Naive thymus-derived CD4-positive, alpha-beta T cell (primary cell): ENCODE data around the gene TRIP6. TPM values are rescaled to one million over a fixed set of nuclear protein-coding genes. Genes with fewer than 3 reads are reported as not detected.

Experiments
- ATAC-seq: fragments of 150-1000 bp; cut with Tn5 transposase; 2 replicates; pipeline ENCODE4 v1.10.0; 2021; ENCODE audit warnings: mild to moderate bottlenecking, moderate library complexity
- CTCF ChIA-PET: fragments of 350-600 bp; sonication (Branson Sonifier 250); formaldehyde crosslinking; loops from one replicate; lab custom pipeline; 2021; ENCODE audit warnings: antibody characterized with exemption; lab: Charles Lee
- POLR2A ChIA-PET: fragments of 350-600 bp; sonication (Branson Sonifier 250); formaldehyde crosslinking; loops from one replicate; lab custom pipeline; 2021; ENCODE audit warnings: antibody characterized with exemption, inconsistent platforms; lab: Charles Lee
- DNase-seq, 9 donors: peaks; one replicate each; pipeline versions ENCODE4 v3.0.0 to v3.0.0-alpha.2; 2020 to 2022; ENCODE audit warnings: mixed read lengths in 1 of 9
- H3K27ac ChIP-seq: one replicate; pipeline ENCODE4 v1.7.0; 2013; ENCODE audit warnings: mild to moderate bottlenecking, low read depth, low read length, moderate library complexity
- H3K27me3 ChIP-seq, 2 donors: one replicate each; pipeline ENCODE4 v1.7.0; 2013; ENCODE audit warnings: low read length in 2 of 2, mild to moderate bottlenecking in 2 of 2, moderate library complexity in 2 of 2; ENCODE audit not compliant: control insufficient read depth in 2 of 2, insufficient read depth in 2 of 2
- H3K36me3 ChIP-seq, 3 experiments: 1 replicate in 2 of 3; 2 replicates in 1 of 3; pipeline ENCODE4 v1.7.0; 2013; ENCODE audit warnings: low read length in 3 of 3, mild to moderate bottlenecking in 3 of 3, moderate library complexity in 1 of 3; ENCODE audit not compliant: insufficient read depth in 3 of 3, control insufficient read depth in 2 of 3
- H3K4me1 ChIP-seq, 2 donors: one replicate each; pipeline ENCODE4 v1.7.0; 2013; ENCODE audit warnings: low read length in 2 of 2, mild to moderate bottlenecking in 2 of 2, moderate library complexity in 1 of 2; ENCODE audit not compliant: control insufficient read depth in 2 of 2, insufficient read depth in 2 of 2
- H3K4me3 ChIP-seq: 2 replicates; pipeline ENCODE4 v1.7.0; 2013; ENCODE audit warnings: mild to moderate bottlenecking, low read length
- H3K9me3 ChIP-seq, 3 experiments: 1 replicate in 2 of 3; 2 replicates in 1 of 3; pipeline ENCODE4 v1.7.0; 2013; ENCODE audit warnings: low read length in 3 of 3; ENCODE audit not compliant: control insufficient read depth in 2 of 3
- H3K27ac Mint-ChIP-seq, 9 donors: one replicate each; pipeline ENCODE4 v1.8.0; 2020 to 2022; ENCODE audit warnings: mixed read lengths in 9 of 9, mild to moderate bottlenecking in 8 of 9, moderate library complexity in 5 of 9, inconsistent platforms in 2 of 9
- H3K27me3 Mint-ChIP-seq, 5 donors: one replicate each; pipeline ENCODE4 v1.8.0; 2021 to 2022; ENCODE audit warnings: mixed read lengths in 5 of 5, mild to moderate bottlenecking in 1 of 5
- H3K36me3 Mint-ChIP-seq, 5 donors: one replicate each; pipeline ENCODE4 v1.8.0; 2020 to 2022; ENCODE audit warnings: mixed read lengths in 5 of 5, mild to moderate bottlenecking in 3 of 5, inconsistent platforms in 1 of 5
- H3K4me1 Mint-ChIP-seq, 7 donors: one replicate each; pipeline ENCODE4 v1.8.0; 2020 to 2022; ENCODE audit warnings: mixed read lengths in 7 of 7, mild to moderate bottlenecking in 3 of 7, inconsistent platforms in 1 of 7
- H3K4me3 Mint-ChIP-seq, 10 donors: one replicate each; pipeline ENCODE4 v1.8.0; 2020 to 2022; ENCODE audit warnings: mild to moderate bottlenecking in 10 of 10, mixed read lengths in 10 of 10, moderate library complexity in 6 of 10, inconsistent platforms in 2 of 10
- H3K9me3 Mint-ChIP-seq, 11 donors: one replicate each; pipeline ENCODE4 v1.8.0; 2020 to 2022; ENCODE audit warnings: mixed read lengths in 11 of 11, mild to moderate bottlenecking in 4 of 11, inconsistent platforms in 1 of 11, moderate library complexity in 1 of 11
- intact Hi-C, 2 donors: fragments of 100-400 bp; cut with micrococcal nuclease; formaldehyde crosslinking; loops; one replicate each; pipeline ENCODE4 v1.15.1; 2023
- polyA plus RNA-seq, 2 donors: library from polyadenylated mRNA; unstranded; fragments of 300-500 nt; fragmentation: Illumina TruSeq; gene quantifications; one replicate each; pipeline ENCODE4 v1.2.3, GENCODE V29; 2021
- total RNA-seq, 6 experiments: library from RNA in 5 of 6; stranded (reverse) in 5 of 6; gene quantifications; 1 replicate in 5 of 6; 2 replicates in 1 of 6; pipeline ENCODE4 v1.2.3 and lab custom pipeline; 2021 to 2026

The TRIP6 gene
- total and polyA plus RNA-seq, 7 experiments from 2014 or later = 3.4 to 28.1 (median 10.1) TPM

DNA sequence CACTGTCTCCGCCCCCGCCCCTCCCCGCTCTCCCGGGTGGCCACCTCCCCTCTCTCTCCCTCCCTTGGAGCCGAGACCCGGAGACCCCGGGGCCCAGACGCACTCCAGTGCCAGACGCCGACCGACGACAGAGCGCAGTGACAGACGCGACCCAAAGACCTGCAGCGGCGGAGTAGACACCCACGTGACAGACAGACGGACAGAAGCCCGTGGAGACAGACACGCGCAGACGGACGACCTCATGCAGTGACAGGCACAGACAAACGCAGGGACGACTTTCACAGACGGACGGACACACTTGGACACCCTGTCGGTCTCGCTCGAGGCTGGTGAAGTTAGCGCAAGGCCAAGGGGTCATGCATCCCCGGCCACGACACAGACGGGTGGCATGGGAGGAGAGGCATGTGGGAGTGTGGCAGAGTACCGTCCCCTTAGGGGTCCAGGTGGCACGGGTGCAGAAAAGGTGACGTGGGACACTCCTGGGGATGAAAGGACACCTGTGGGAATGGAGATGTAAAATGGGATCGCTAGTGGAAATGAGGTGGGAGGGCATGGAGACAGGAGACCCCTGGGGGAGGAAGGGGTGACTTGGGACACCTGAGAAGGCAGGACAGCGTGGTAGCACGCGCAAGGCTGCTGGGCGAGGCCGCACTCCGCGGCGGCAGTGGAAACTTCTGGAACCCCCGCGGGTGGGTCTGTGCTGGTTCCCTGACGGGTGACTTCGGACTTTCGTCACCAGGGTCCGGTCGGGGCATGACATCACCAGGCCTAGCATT lies 29.0 kb downstream of the TRIP6 start:
- no peaks in the 10 kb centered on the region for H3K36me3 Mint-ChIP-seq
- peak overlapping the region; percentile 81 to 95 (median 86) for H3K4me3 Mint-ChIP-seq
- no peak overlapping the region for H3K27ac ChIP-seq
- peaks cover 8 to 10% of the 10 kb centered on the region in 2 donors for H3K27me3 ChIP-seq
- no peaks in the 10 kb centered on the region for H3K36me3 ChIP-seq
- H3K27me3 Mint-ChIP-seq = peaks cover 45 to 59% (median 48%) of the 10 kb centered on the region in 5 donors
- H3K27ac Mint-ChIP-seq = peak overlapping the region in 8 of 9 donors; percentile 16 to 74 (median 46)
- no peaks in the 10 kb centered on the region for H3K9me3 ChIP-seq
- CTCF ChIA-PET = interaction anchor here (1.8 kb wide), 1 partner anchor 163 kb away, joined by 7 read pairs; no protein-coding TSS in a partner anchor
- H3K9me3 Mint-ChIP-seq = peaks cover 0 to 2% (median 0%) of the 10 kb centered on the region in 11 donors
- intact Hi-C loops = loop anchor here (1.0 to 5.0 kb wide), 6 partner anchors 71 to 387 kb away; partner anchors contain the start of gene MUC12 (in 1 of the 2)
- H3K4me1 Mint-ChIP-seq = peaks cover 6 to 20% (median 11%) of the 10 kb centered on the region in 7 donors
- ATAC-seq = peak; percentile 21
- POLR2A ChIA-PET = no interaction called here
- peak overlapping the region; percentile 28 for H3K4me3 ChIP-seq
- H3K4me1 ChIP-seq = peaks cover 8 to 11% of the 10 kb centered on the region in 2 donors
- peak in 2 of 9 donors; percentile 28 to 32 for DNase-seq

- no peak overlapping the region for H3K27ac ChIP-seq
- ATAC-seq (peak; percentile 69), DNase-seq (peak in 8 of 9 donors; percentile 36 to 74 (median 52))
- H3K4me1 Mint-ChIP-seq = peaks cover 0 to 13% (median 7%) of the 10 kb centered on the region in 7 donors
- peaks cover 8 to 11% of the 10 kb centered on the region in 2 donors for H3K4me1 ChIP-seq
- no peaks in the 10 kb centered on the region for H3K36me3 ChIP-seq
- CTCF ChIA-PET = interaction anchor here (1.8 kb wide), 1 partner anchor 162 kb away, joined by 7 read pairs; no protein-coding TSS in a partner anchor
- peaks cover 39 to 51% (median 43%) of the 10 kb centered on the region in 5 donors for H3K27me3 Mint-ChIP-seq
- H3K4me3 Mint-ChIP-seq = peak overlapping the region; percentile 45 to 95 (median 82)
- peaks cover 0 to 1% (median 0%) of the 10 kb centered on the region in 11 donors for H3K9me3 Mint-ChIP-seq
- intact Hi-C loops = loop anchor here (1.0 to 5.0 kb wide), 3 partner anchors 70 to 180 kb away; partner anchors contain the start of gene MUC12 (in 1 of the 2)
- H3K4me3 ChIP-seq = peak overlapping the region; percentile 28
- H3K27me3 ChIP-seq = peaks cover 8 to 10% of the 10 kb centered on the region in 2 donors
- no peak overlapping the region for H3K27ac Mint-ChIP-seq
- H3K9me3 ChIP-seq = no peaks in the 10 kb centered on the region
- H3K36me3 Mint-ChIP-seq = no peaks in the 10 kb centered on the region
- POLR2A ChIA-PET = no interaction called here
These were observed 29.8 kb downstream of the TRIP6 start for GRCh38 chr7:100896732-100897608.

DNA sequence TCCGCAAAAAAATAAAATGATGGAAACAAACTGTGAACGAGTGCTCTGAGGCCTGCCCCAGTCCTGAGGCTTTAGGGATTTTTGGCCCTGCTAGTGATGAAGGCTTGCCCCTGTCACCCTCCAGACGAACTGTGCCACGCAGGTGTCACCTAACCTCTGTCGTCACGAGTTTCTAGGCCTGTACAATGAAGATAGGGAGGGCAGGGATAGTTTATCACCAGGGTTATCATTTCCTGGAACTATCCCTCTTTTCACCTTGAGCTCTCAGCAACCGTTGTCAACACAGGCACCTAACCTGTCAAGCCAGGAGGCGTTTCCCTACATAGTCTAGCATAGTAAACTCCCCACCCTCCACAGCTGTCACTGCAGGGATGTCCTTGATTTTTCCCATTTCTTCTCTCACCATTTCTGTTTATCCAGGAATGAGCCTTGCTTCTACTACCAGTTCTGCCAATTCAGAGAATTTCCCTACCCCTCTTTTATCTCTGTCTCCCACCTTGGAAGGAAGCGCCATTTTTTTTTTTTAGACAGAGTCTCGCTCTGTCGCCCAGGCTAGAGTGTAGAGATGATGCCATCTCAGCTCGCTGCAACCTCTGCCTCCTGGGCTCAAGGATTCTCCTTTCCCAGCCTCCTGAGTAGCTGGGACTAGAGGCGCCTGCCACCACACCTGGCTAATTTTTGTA lies 30.7 kb downstream of the TRIP6 start:
- H3K27me3 Mint-ChIP-seq = peaks cover 31 to 42% (median 35%) of the 10 kb centered on the region in 5 donors

GRCh38 chr7:100899432-100899831 lies 32.2 kb downstream of the TRIP6 start:
- H3K27ac ChIP-seq = no peak overlapping the region
- no peaks in the 10 kb centered on the region for H3K36me3 ChIP-seq
- no peak overlapping the region for H3K4me3 ChIP-seq
- peaks cover 8 to 11% of the 10 kb centered on the region in 2 donors for H3K4me1 ChIP-seq
- Mint-ChIP-seq H3K9me3 (no peaks in the 10 kb centered on the region), H3K4me1 (peaks cover 0 to 13% (median 7%) of the 10 kb centered on the region in 7 donors), H3K27me3 (peaks cover 23 to 34% (median 31%) of the 10 kb centered on the region in 5 donors), H3K4me3 (no peak overlapping the region), H3K27ac (no peak overlapping the region), H3K36me3 (no peaks in the 10 kb centered on the region)
- intact Hi-C loops = loop anchor here in 1 of 2 donors (5.0 kb wide), 2 partner anchors 68 to 178 kb away; partner anchors contain the start of gene MUC12
- ChIA-PET CTCF (interaction anchor here (0.7 to 1.5 kb wide), 4 partner anchors 157 to 189 kb away, joined by 3 to 6 read pairs (median 4); no protein-coding TSS in a partner anchor), POLR2A (no interaction called here)
- ATAC-seq (no peak), DNase-seq (no peak)
- peaks cover 8 to 10% of the 10 kb centered on the region in 2 donors for H3K27me3 ChIP-seq
- no peaks in the 10 kb centered on the region for H3K9me3 ChIP-seq

More for the DNA sequence above, 30.7 kb downstream of the TRIP6 start:
- Histone ChIP-seq H3K27ac (no peak overlapping the region), H3K4me1 (peaks cover 8 to 11% of the 10 kb centered on the region in 2 donors), H3K27me3 (peaks cover 8 to 10% of the 10 kb centered on the region in 2 donors), H3K36me3 (no peaks in the 10 kb centered on the region), H3K9me3 (no peaks in the 10 kb centered on the region), H3K4me3 (no peak overlapping the region)
- ChIA-PET POLR2A (no interaction called here), CTCF (interaction anchor here (0.6 to 1.8 kb wide), 4 partner anchors 16 to 299 kb away, joined by 3 to 7 read pairs (median 4); no protein-coding TSS in a partner anchor)
- intact Hi-C loops = loop anchor here (1.0 to 5.0 kb wide), 3 partner anchors 69 to 179 kb away; partner anchors contain the start of gene MUC12 (in 1 of the 2)
- ATAC-seq (no peak), DNase-seq (no peak)
- H3K4me1 Mint-ChIP-seq = peaks cover 0 to 13% (median 7%) of the 10 kb centered on the region in 7 donors
- H3K9me3 Mint-ChIP-seq = no peaks in the 10 kb centered on the region
- H3K27ac Mint-ChIP-seq = no peak overlapping the region
- no peaks in the 10 kb centered on the region for H3K36me3 Mint-ChIP-seq
- peak overlapping the region; percentile 30 to 79 (median 68) for H3K4me3 Mint-ChIP-seq

DNA sequence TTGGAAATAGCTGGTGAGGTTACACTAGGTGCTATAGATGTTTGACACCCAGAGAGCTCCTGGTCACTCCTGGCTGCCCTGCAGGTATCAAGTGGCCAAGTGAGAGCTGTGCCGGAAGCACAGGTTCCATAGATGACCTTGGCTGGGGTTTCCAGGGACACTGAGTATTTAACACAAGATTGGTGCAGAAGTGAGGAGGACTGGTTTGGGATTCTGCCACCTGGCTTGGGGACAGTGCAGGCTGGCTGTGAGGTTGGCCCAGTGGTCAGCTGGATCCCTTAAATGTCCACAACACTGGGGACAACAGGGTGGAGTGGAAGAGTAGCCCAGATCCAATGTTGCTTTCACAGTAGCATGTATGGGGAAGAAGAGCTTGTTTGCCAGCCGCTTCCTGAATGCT lies 33.8 kb downstream of the TRIP6 start:
- ATAC-seq = no peak
- Mint-ChIP-seq H3K4me1 (peaks cover 0 to 11% (median 5%) of the 10 kb centered on the region in 7 donors), H3K27me3 (peaks cover 21 to 31% (median 29%) of the 10 kb centered on the region in 5 donors), H3K9me3 (no peaks in the 10 kb centered on the region), H3K36me3 (no peaks in the 10 kb centered on the region), H3K27ac (no peak overlapping the region), H3K4me3 (no peak overlapping the region)
- ChIA-PET CTCF (interaction anchor here (1.2 kb wide), 1 partner anchor 183 kb away, joined by 4 read pairs; no protein-coding TSS in a partner anchor), POLR2A (no interaction called here)
- DNase-seq = no peak
- no peak overlapping the region for H3K27ac ChIP-seq
- peaks cover 6 to 9% of the 10 kb centered on the region in 2 donors for H3K27me3 ChIP-seq
- intact Hi-C loops = no loop called here
- no peaks in the 10 kb centered on the region for H3K9me3 ChIP-seq
- H3K4me1 ChIP-seq = peaks cover 6 to 7% of the 10 kb centered on the region in 2 donors
- no peaks in the 10 kb centered on the region for H3K36me3 ChIP-seq
- H3K4me3 ChIP-seq = no peak overlapping the region
